Glutamatergic neuron (in vitro differentiated cells): Measurements from ENCODE around the gene ADRA2B. TPM values are rescaled to one million over a fixed set of nuclear protein-coding genes. Genes with fewer than 3 reads are reported as not detected.

Experiments
- DNase-seq: peaks from one replicate; pipeline ENCODE4 v3.0.0; 2022
- H3K27ac Mint-ChIP-seq: one replicate; pipeline ENCODE4 v1.8.0; 2020; ENCODE audit warnings: mild to moderate bottlenecking, mixed read lengths, inconsistent platforms; ENCODE audit not compliant: unreplicated experiment
- H3K27me3 Mint-ChIP-seq: one replicate; pipeline ENCODE4 v1.8.0; 2020; ENCODE audit warnings: mild to moderate bottlenecking, moderate library complexity, mixed read lengths, inconsistent platforms; ENCODE audit not compliant: unreplicated experiment
- H3K36me3 Mint-ChIP-seq: one replicate; pipeline ENCODE4 v1.8.0; 2020; ENCODE audit warnings: mild to moderate bottlenecking, mixed read lengths, inconsistent platforms; ENCODE audit not compliant: unreplicated experiment
- H3K4me1 Mint-ChIP-seq: one replicate; pipeline ENCODE4 v1.8.0; 2020; ENCODE audit warnings: mild to moderate bottlenecking, low read depth, mixed read lengths, inconsistent platforms; ENCODE audit not compliant: unreplicated experiment
- H3K4me3 Mint-ChIP-seq: one replicate; pipeline ENCODE4 v1.8.0; 2020; ENCODE audit warnings: mild to moderate bottlenecking, mixed read lengths, inconsistent platforms; ENCODE audit not compliant: unreplicated experiment
- H3K9me3 Mint-ChIP-seq: one replicate; pipeline ENCODE4 v1.8.0; 2020; ENCODE audit warnings: mild to moderate bottlenecking, moderate library complexity, mixed read lengths, inconsistent platforms; ENCODE audit not compliant: unreplicated experiment
- total RNA-seq: library from RNA; stranded (reverse); fragmentation: NEBNext Ultra II Directional; extraction: Animal tissue kit (Norgen Biotek cat#: 25700); gene quantifications from one replicate; pipeline ENCODE4 v1.2.1, GENCODE V29; 2021; ENCODE audit not compliant: unreplicated experiment
- TF ChIP-seq, protein P1 (sequence below): fragments of 200-600 bp; sonication (generic); IDR thresholded peaks from one replicate; pipeline ENCODE4 v1.5.0; 2021; ENCODE audit not compliant: partially characterized antibody, unreplicated experiment

ADRA2B gene
- total RNA-seq, 1 donor from 2014 or later = 0.91 TPM

DNA sequence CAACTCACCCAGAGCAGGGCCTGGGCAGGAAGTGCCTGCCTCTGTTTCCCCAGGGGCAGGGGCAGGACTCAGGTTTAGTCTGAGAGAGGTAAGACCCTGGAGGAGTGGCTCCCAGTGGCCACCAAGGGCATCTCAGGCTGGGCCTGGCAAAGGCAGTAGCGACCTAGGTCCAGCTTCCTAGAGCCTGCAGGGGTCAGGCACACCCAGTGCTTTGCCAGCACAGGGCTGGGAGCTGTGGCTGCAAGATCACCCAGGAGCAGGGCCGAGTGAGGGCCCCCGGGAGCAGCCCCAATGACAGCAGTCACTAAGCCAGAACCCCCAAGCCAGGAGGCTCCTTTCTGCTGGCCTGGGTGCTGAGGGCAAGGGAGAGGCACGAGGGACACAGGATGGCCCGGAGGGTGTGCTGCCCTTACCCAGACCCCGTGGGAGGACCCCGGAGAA, 37.6 kb upstream of the ADRA2B start:
- DNase-seq = no peak
- peaks cover 8% of the 10 kb centered on the region for H3K27me3 Mint-ChIP-seq
- H3K4me3 Mint-ChIP-seq = no peak overlapping the region
- peaks cover 9% of the 10 kb centered on the region for H3K9me3 Mint-ChIP-seq
- TF ChIP-seq, protein P1, sequence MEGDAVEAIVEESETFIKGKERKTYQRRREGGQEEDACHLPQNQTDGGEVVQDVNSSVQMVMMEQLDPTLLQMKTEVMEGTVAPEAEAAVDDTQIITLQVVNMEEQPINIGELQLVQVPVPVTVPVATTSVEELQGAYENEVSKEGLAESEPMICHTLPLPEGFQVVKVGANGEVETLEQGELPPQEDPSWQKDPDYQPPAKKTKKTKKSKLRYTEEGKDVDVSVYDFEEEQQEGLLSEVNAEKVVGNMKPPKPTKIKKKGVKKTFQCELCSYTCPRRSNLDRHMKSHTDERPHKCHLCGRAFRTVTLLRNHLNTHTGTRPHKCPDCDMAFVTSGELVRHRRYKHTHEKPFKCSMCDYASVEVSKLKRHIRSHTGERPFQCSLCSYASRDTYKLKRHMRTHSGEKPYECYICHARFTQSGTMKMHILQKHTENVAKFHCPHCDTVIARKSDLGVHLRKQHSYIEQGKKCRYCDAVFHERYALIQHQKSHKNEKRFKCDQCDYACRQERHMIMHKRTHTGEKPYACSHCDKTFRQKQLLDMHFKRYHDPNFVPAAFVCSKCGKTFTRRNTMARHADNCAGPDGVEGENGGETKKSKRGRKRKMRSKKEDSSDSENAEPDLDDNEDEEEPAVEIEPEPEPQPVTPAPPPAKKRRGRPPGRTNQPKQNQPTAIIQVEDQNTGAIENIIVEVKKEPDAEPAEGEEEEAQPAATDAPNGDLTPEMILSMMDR = no peak
- no peaks in the 10 kb centered on the region for H3K36me3 Mint-ChIP-seq
- no peak overlapping the region for H3K27ac Mint-ChIP-seq
- peaks cover 16% of the 10 kb centered on the region for H3K4me1 Mint-ChIP-seq

DNA sequence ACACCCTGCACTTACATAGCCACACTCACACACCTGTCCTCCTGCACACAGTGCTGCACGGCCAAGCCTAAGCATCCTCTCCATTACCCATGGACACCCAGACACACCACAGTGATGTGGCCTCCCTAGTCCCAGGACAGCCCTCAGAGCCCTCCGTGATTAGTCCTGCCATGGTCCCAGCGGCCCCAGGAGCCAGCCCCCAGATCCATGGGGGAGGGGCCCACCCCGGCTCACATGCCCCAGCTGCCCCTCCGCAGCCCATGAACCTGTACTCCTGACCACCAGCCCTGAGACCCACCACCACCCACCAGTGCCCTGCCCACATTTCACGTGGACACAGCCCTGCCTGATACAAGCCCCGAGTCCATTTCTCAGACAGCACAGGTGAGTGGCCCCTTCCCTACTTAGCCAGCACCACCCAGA, 36.9 kb upstream of the ADRA2B start:
- DNase-seq = no peak
- H3K4me1 Mint-ChIP-seq = peaks cover 18% of the 10 kb centered on the region
- peaks cover 7% of the 10 kb centered on the region for H3K27me3 Mint-ChIP-seq
- TF ChIP-seq, protein P1 = no peak
- no peaks in the 10 kb centered on the region for H3K36me3 Mint-ChIP-seq
- H3K4me3 Mint-ChIP-seq = no peak overlapping the region
- H3K27ac Mint-ChIP-seq = peak overlapping the region; percentile 75
- peaks cover 9% of the 10 kb centered on the region for H3K9me3 Mint-ChIP-seq

DNA sequence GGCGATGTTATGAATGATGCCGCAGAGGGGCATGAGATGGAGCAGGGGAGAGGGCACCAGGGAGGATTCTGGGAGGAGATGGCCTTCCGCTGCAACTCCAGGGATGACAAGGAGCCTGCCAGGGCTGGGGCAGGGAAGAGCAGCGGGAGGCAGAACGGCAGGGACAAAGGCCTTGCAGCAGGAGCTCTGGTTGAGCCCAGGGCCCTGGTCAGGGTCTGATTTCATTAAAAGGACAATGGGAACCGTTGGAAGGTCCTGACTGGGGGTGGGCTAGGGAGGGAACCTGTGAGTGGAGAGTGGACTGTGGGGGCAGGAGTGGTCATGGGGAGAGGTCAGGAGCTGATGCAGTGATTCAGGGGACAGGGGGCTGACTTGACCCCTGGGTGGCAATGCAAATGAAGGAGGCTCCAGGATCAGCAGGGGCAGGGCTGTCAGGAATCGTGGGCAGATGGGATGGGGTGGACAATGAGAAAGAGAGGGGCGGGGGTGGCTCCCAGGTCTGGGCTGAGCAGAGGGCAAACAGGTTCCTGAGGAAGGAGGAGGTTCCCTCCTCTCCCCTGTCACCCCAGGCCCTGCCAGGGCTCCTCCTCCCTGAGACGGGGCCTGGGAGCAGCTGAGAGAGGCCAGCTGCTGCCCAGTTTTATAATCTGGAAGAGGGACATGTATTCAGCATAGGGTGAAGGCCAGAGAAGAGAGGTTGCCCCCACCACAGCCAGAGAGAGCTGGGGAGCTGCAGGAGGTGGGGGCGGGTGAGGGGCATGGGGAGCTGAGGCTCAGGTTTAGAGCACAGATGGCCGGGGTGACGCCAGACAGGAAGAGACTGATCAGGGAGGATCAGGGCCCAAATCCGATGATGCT, 36.2 kb upstream of the ADRA2B start:
- no peak for DNase-seq
- H3K4me1 Mint-ChIP-seq = peaks cover 23% of the 10 kb centered on the region
- H3K27ac Mint-ChIP-seq = peak overlapping the region; percentile 75
- H3K9me3 Mint-ChIP-seq = peaks cover 10% of the 10 kb centered on the region
- peak overlapping the region; percentile 64 for H3K4me3 Mint-ChIP-seq
- TF ChIP-seq, protein P1 = no peak
- no peaks in the 10 kb centered on the region for H3K36me3 Mint-ChIP-seq
- H3K27me3 Mint-ChIP-seq = peaks cover 7% of the 10 kb centered on the region

DNA sequence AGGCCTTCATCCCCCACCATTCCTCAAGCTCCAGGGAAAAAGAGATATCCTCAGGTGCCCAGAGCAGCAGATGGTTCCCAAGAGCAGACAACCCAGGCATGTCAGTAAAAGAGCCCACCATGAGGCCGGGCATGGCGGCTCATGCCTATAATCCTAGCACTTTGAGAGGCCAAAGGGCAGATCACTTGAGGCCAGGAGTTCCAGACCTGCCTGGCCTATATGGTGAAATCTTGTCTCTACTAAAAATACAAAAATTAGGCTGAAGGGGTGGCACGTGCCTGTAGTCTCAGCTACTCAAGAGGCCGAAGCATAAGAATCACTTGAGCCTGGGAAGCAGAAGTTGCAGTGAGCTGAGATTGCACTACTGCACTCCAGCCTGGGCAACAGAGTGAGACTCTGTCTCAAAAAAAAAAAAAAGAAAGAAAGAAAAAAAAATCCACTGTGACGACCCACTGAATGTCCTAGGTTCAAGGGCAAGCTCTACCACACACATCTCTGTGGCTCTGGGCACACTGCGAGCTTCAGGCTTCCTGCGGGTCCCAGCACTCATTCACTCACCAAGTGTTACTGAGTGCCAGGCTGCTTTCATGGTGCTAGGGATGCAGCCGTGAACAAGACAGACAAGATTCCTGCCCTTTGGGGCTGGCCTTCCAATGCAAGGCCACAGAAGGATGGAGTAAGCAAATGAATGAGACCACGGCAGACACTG, 35.4 kb upstream of the ADRA2B start:
- H3K9me3 Mint-ChIP-seq = peaks cover 10% of the 10 kb centered on the region
- H3K27ac Mint-ChIP-seq = no peak overlapping the region
- H3K4me1 Mint-ChIP-seq = peaks cover 27% of the 10 kb centered on the region
- H3K4me3 Mint-ChIP-seq = peak overlapping the region; percentile 64
- DNase-seq = no peak
- H3K36me3 Mint-ChIP-seq = no peaks in the 10 kb centered on the region
- H3K27me3 Mint-ChIP-seq = peaks cover 7% of the 10 kb centered on the region
- TF ChIP-seq, protein P1 = no peak
